Effector CD4-positive, alpha-beta T cell (primary cell): ENCODE data around the gene ACY1.
A peak's percentile ranks its signal among the peaks of the same experiment; 100 is the strongest.
"Not testable (repeated sequence)": the region's sequence is repeated elsewhere in the genome, so short reads cannot be mapped to it uniquely, and the experiment has no call there.

Source experiments
- DNase-seq: peaks from one replicate; pipeline ENCODE4 v3.0.0-alpha.2; 2020

ACY1 gene

GRCh38 chr3:51985063-51985462 is 1.7 kb downstream of the ACY1 start:
- DNase-seq = no peak

- no peak for DNase-seq
These were observed 2.9 kb downstream of the ACY1 start for GRCh38 chr3:51986010-51986947.

GRCh38 chr3:51987568-51987967 is 4.2 kb downstream of the ACY1 start:
- DNase-seq = no peak

GRCh38 chr3:51988286-51989146 is 5.2 kb downstream of the ACY1 start:
- DNase-seq = no peak

- not testable (repeated sequence) for DNase-seq
These were observed 7.2 kb downstream of the ACY1 start for GRCh38 chr3:51990501-51990971.

- DNase-seq = no peak
These were observed 8.8 kb downstream of the ACY1 start for GRCh38 chr3:51992017-51992682.

GRCh38 chr3:51993657-51994056 is 10.3 kb downstream of the ACY1 start:
- DNase-seq = not testable (repeated sequence)

GRCh38 chr3:51994530-51994929 is 11.2 kb downstream of the ACY1 start:
- no peak for DNase-seq

GRCh38 chr3:51995346-51996163 is 12.2 kb downstream of the ACY1 start, which contains the start of gene RPL29:
Gene RPL29, minus strand, starts transcription at chr3:51995895. Its CDS starts 434 bp downstream, at chr3:51995461.
- DNase-seq = peak; percentile 86

- no peak for DNase-seq
These were observed 13.8 kb downstream of the ACY1 start for GRCh38 chr3:51997172-51997571.

GRCh38 chr3:51997935-51998596 is 14.7 kb downstream of the ACY1 start:
- DNase-seq = no peak

- DNase-seq = no peak
These were observed 15.4 kb downstream of the ACY1 start for GRCh38 chr3:51998774-51999173.

GRCh38 chr3:51999846-52000245 is 16.5 kb downstream of the ACY1 start:
- DNase-seq = no peak

GRCh38 chr3:52001443-52001974 is 18.2 kb downstream of the ACY1 start:
- peak; percentile 83 for DNase-seq

GRCh38 chr3:52002748-52003147 is 19.4 kb downstream of the ACY1 start:
- no peak for DNase-seq

GRCh38 chr3:52004163-52004787 is 20.9 kb downstream of the ACY1 start:
- no peak for DNase-seq

GRCh38 chr3:52004906-52005395 is 21.6 kb downstream of the ACY1 start:
- no peak for DNase-seq

- DNase-seq = no peak
These were observed 22.2 kb downstream of the ACY1 start for GRCh38 chr3:52005571-52005986.

GRCh38 chr3:52006017-52006819 is 22.9 kb downstream of the ACY1 start:
- no peak for DNase-seq

GRCh38 chr3:52006820-52007133 is 23.4 kb downstream of the ACY1 start:
- no peak for DNase-seq
